Upper lobe of left lung (tissue), 6 donors: Measurements from ENCODE around the gene CLSTN2. TPM values are rescaled to one million over a fixed set of nuclear protein-coding genes. Genes with fewer than 3 reads are reported as not detected.

Source experiments
- ATAC-seq, 2 donors: fragments of 200-7000 bp; cut with Tn5 transposase; one replicate each; pipeline ENCODE4 v1.9.1; 2022; ENCODE audit warnings: mild to moderate bottlenecking in 2 of 2, moderate library complexity in 2 of 2; ENCODE audit not compliant: low FRiP score in 2 of 2
- DNase-seq, 2 donors: peaks; one replicate each; pipeline ENCODE4 v3.0.0-alpha.2; 2019 to 2020
- H3K27ac ChIP-seq, 4 donors: fragments of 200-600 bp; sonication (generic); one replicate each; pipeline ENCODE4 v1.5.1; 2016 to 2019
- H3K27me3 ChIP-seq, 4 donors: fragments of 200-600 bp; sonication (generic); one replicate each; pipeline ENCODE4 v1.5.1; 2017 to 2019
- H3K36me3 ChIP-seq, 4 donors: fragments of 200-600 bp; sonication (generic); one replicate each; pipeline ENCODE4 v1.5.1; 2016 to 2019
- H3K4me1 ChIP-seq, 4 donors: fragments of 200-600 bp; sonication (generic); one replicate each; pipeline ENCODE4 v1.5.1; 2018 to 2019
- H3K4me3 ChIP-seq, 4 donors: fragments of 200-600 bp; sonication (generic); one replicate each; pipeline ENCODE4 v1.5.1; 2017 to 2019; ENCODE audit warnings: mild to moderate bottlenecking in 2 of 4, moderate library complexity in 1 of 4
- H3K9me3 ChIP-seq, 4 donors: fragments of 200-600 bp; sonication (generic); one replicate each; pipeline ENCODE4 v1.5.1; 2018 to 2019
- CTCF ChIP-seq, 6 experiments: fragments of 450-650 bp in 4 of 6; fragments of 200-600 bp in 2 of 6; sonication (generic) in 2 of 6; IDR thresholded peaks; one replicate each; pipeline ENCODE4 v1.5.1; 2016 to 2019; ENCODE audit warnings: antibody characterized with exemption in 6 of 6
- EP300 ChIP-seq, 4 donors: sonication (generic); formaldehyde crosslinking; IDR thresholded peaks; one replicate each; pipeline ENCODE4 v1.5.1; 2017; ENCODE audit warnings: antibody characterized with exemption in 4 of 4, control low read depth in 2 of 4
- POLR2A ChIP-seq, 4 donors: fragments of 450-650 bp; IDR thresholded peaks; one replicate each; pipeline ENCODE4 v1.5.1; 2016 to 2017; ENCODE audit warnings: antibody characterized with exemption in 4 of 4, mild to moderate bottlenecking in 2 of 4
- POLR2AphosphoS5 ChIP-seq, 2 donors: sonication (generic); formaldehyde crosslinking; IDR thresholded peaks; one replicate each; pipeline ENCODE4 v1.5.1; 2017; ENCODE audit warnings: antibody characterized with exemption in 2 of 2
- WGBS, 2 donors: methylation state at CpG; one replicate each; pipeline ENCODE4 v1.1.5; 2017 to 2018; 5-methylcytosine and 5-hydroxymethylcytosine counted together
- total RNA-seq, 6 donors: library from RNA; depleted of rRNA in 4 of 6; stranded (reverse); fragments of >200 nt in 4 of 6; gene quantifications; one replicate each; pipeline versions ENCODE4 v1.1.0 to v1.2.1, GENCODE V29; 2016 to 2021
- donor health status: DM: no; HTN: no; CAD: no; lungs with moderate emphysema.
- donor health status: DM: no; HTN: yes; CAD: no; lungs with severe emphysema.

Gene CLSTN2
- total RNA-seq, 6 donors from 2014 or later, result 1.0 to 4.3 (median 1.6) TPM

GRCh38 chr3:140187028-140187427 lies 252.0 kb downstream of the CLSTN2 start:
- no peaks in the 10 kb centered on the region for H3K36me3 ChIP-seq
- peaks cover 0 to 6% (median 0%) of the 10 kb centered on the region in 4 donors for H3K4me1 ChIP-seq
- no peak overlapping the region for H3K4me3 ChIP-seq
- TF ChIP-seq EP300 (IDR thresholded peaks at IDR 0.05) (no peak), CTCF (IDR thresholded peaks at IDR 0.05) (no peak), POLR2AphosphoS5 (IDR thresholded peaks at IDR 0.05) (no peak), POLR2A (IDR thresholded peaks at IDR 0.05) (no peak)
- no peak overlapping the region for H3K27ac ChIP-seq
- 87 to 94% methylated on average over 1 of the region's 1 CpG for WGBS, 2 donors
- H3K9me3 ChIP-seq, result no peaks in the 10 kb centered on the region
- DNase-seq (no peak), ATAC-seq (peak; percentile 15 to 52)
- no peaks in the 10 kb centered on the region for H3K27me3 ChIP-seq

GRCh38 chr3:140187656-140188221 lies 252.8 kb downstream of the CLSTN2 start:
- ATAC-seq (peak in 1 of 2 donors; percentile 32), DNase-seq (no peak)
- Histone ChIP-seq H3K4me1 (peaks cover 0 to 6% (median 0%) of the 10 kb centered on the region in 4 donors), H3K9me3 (no peaks in the 10 kb centered on the region), H3K27ac (no peak overlapping the region), H3K27me3 (no peaks in the 10 kb centered on the region), H3K36me3 (no peaks in the 10 kb centered on the region), H3K4me3 (no peak overlapping the region)
- TF ChIP-seq POLR2AphosphoS5 (IDR thresholded peaks at IDR 0.05), result no peak
- no peak for TF ChIP-seq POLR2A (IDR thresholded peaks at IDR 0.05)
- 51 to 64% methylated on average over 2 of the region's 2 CpGs for WGBS, 2 donors

- Histone ChIP-seq H3K27me3 (no peaks in the 10 kb centered on the region), H3K9me3 (no peaks in the 10 kb centered on the region), H3K27ac (no peak overlapping the region), H3K36me3 (no peaks in the 10 kb centered on the region), H3K4me3 (no peak overlapping the region), H3K4me1 (peaks cover 0 to 6% (median 0%) of the 10 kb centered on the region in 4 donors)
- TF ChIP-seq EP300 (IDR thresholded peaks at IDR 0.05) (no peak), POLR2A (IDR thresholded peaks at IDR 0.05) (no peak), POLR2AphosphoS5 (IDR thresholded peaks at IDR 0.05) (no peak), CTCF (IDR thresholded peaks at IDR 0.05) (no peak)
- ATAC-seq, result no peak
- WGBS, 2 donors, result 46 to 49% methylated on average over 2 of the region's 2 CpGs
- no peak for DNase-seq
Observed at GRCh38 chr3:140188285-140188684, 253.3 kb downstream of the CLSTN2 start.

GRCh38 chr3:140189267-140189666 lies 254.3 kb downstream of the CLSTN2 start:
- DNase-seq (no peak), ATAC-seq (no peak)
- Histone ChIP-seq H3K4me1 (peaks cover 0 to 6% (median 0%) of the 10 kb centered on the region in 4 donors), H3K36me3 (no peaks in the 10 kb centered on the region), H3K9me3 (no peaks in the 10 kb centered on the region), H3K27me3 (no peaks in the 10 kb centered on the region), H3K27ac (no peak overlapping the region), H3K4me3 (no peak overlapping the region)
- WGBS, 2 donors, result 92 to 96% methylated on average over 3 of the region's 3 CpGs
- no peak for TF ChIP-seq POLR2AphosphoS5 (IDR thresholded peaks at IDR 0.05)
- TF ChIP-seq EP300 (IDR thresholded peaks at IDR 0.05), result no peak
- no peak for TF ChIP-seq POLR2A (IDR thresholded peaks at IDR 0.05)
- no peak for TF ChIP-seq CTCF (IDR thresholded peaks at IDR 0.05)

- Histone ChIP-seq H3K4me3 (no peak overlapping the region), H3K4me1 (peaks cover 0 to 6% (median 0%) of the 10 kb centered on the region in 4 donors), H3K27ac (no peak overlapping the region), H3K36me3 (no peaks in the 10 kb centered on the region), H3K27me3 (no peaks in the 10 kb centered on the region), H3K9me3 (no peaks in the 10 kb centered on the region)
- DNase-seq (no peak), ATAC-seq (no peak)
- no peak for TF ChIP-seq EP300 (IDR thresholded peaks at IDR 0.05)
- no peak for TF ChIP-seq POLR2A (IDR thresholded peaks at IDR 0.05)
- TF ChIP-seq CTCF (IDR thresholded peaks at IDR 0.05), result no peak
- TF ChIP-seq POLR2AphosphoS5 (IDR thresholded peaks at IDR 0.05), result no peak
- 68 to 88% methylated on average over 1 of the region's 1 CpG for WGBS, 2 donors
Observed at GRCh38 chr3:140189976-140190375, 255.0 kb downstream of the CLSTN2 start.
